Parathyroid adenoma (tissue), 2 donors: ENCODE measurements around the gene PEX5L.

ENCODE experiments used
- H2AFZ ChIP-seq: fragments of 300-600 bp; sonication (generic); one replicate; pipeline ENCODE4 v1.7.0; 2017; ENCODE audit warnings: antibody characterized with exemption, mild to moderate bottlenecking
- H3K27ac ChIP-seq: fragments of 300-600 bp; sonication (generic); one replicate; pipeline ENCODE4 v1.7.0; 2017
- H3K27me3 ChIP-seq: fragments of 300-600 bp; sonication (generic); one replicate; pipeline ENCODE4 v1.7.0; 2017; ENCODE audit warnings: low read length; ENCODE audit not compliant: control insufficient read depth, insufficient read depth
- H3K36me3 ChIP-seq: fragments of 300-600 bp; sonication (generic); one replicate; pipeline ENCODE4 v1.7.0; 2017; ENCODE audit warnings: low read length; ENCODE audit not compliant: control insufficient read depth, insufficient read depth
- H3K4me1 ChIP-seq: fragments of 300-600 bp; sonication (generic); one replicate; pipeline ENCODE4 v1.7.0; 2017; ENCODE audit warnings: control low read depth
- H3K4me2 ChIP-seq: fragments of 300-600 bp; sonication (generic); one replicate; pipeline ENCODE4 v1.7.0; 2017; ENCODE audit warnings: low read length
- H3K4me3 ChIP-seq: fragments of 300-600 bp; sonication (generic); one replicate; pipeline ENCODE4 v1.7.0; 2017; ENCODE audit warnings: low read depth, low read length
- H3K79me2 ChIP-seq: fragments of 300-600 bp; sonication (generic); one replicate; pipeline ENCODE4 v1.7.0; 2017; ENCODE audit warnings: control low read depth
- H3K9ac ChIP-seq: fragments of 300-600 bp; sonication (generic); one replicate; pipeline ENCODE4 v1.7.0; 2017; ENCODE audit warnings: mild to moderate bottlenecking
- H3K9me3 ChIP-seq: fragments of 300-600 bp; sonication (generic); one replicate; pipeline ENCODE4 v1.7.0; 2017; ENCODE audit warnings: low read length; ENCODE audit not compliant: control insufficient read depth
- CTCF ChIP-seq: fragments of 300-600 bp; sonication (generic); IDR thresholded peaks from one replicate; pipeline ENCODE4 v1.7.0; 2017; ENCODE audit warnings: antibody characterized with exemption, mild to moderate bottlenecking
- donor health status: primary hyperparathyroidism.

The PEX5L gene

GRCh38 chr3:180004542-180004941 lies 32.2 kb downstream of the PEX5L start:
- peaks cover 59% of the 10 kb centered on the region for H3K79me2 ChIP-seq
- no peak overlapping the region for H3K27ac ChIP-seq
- no peak overlapping the region for H2AFZ ChIP-seq
- no peaks in the 10 kb centered on the region for H3K27me3 ChIP-seq
- no peaks in the 10 kb centered on the region for H3K36me3 ChIP-seq
- H3K4me1 ChIP-seq, result peaks cover 6% of the 10 kb centered on the region
- no peaks in the 10 kb centered on the region for H3K9me3 ChIP-seq
- no peak for TF ChIP-seq CTCF
- H3K4me3 ChIP-seq, result no peak overlapping the region
- no peak overlapping the region for H3K9ac ChIP-seq
- H3K4me2 ChIP-seq, result no peak overlapping the region

GRCh38 chr3:180002006-180002405 lies 34.7 kb downstream of the PEX5L start:
- H3K9me3 ChIP-seq, result no peaks in the 10 kb centered on the region
- H3K4me1 ChIP-seq, result peaks cover 6% of the 10 kb centered on the region
- H3K79me2 ChIP-seq, result peaks cover 61% of the 10 kb centered on the region
- H3K9ac ChIP-seq, result no peak overlapping the region
- no peak overlapping the region for H3K4me3 ChIP-seq
- TF ChIP-seq CTCF, result no peak
- no peak overlapping the region for H2AFZ ChIP-seq
- no peak overlapping the region for H3K27ac ChIP-seq
- no peak overlapping the region for H3K4me2 ChIP-seq
- H3K27me3 ChIP-seq, result no peaks in the 10 kb centered on the region
- no peaks in the 10 kb centered on the region for H3K36me3 ChIP-seq

- no peak for TF ChIP-seq CTCF
Observed at GRCh38 chr3:180000500-180000899, 36.2 kb downstream of the PEX5L start.

GRCh38 chr3:179995406-179995805 lies 41.3 kb downstream of the PEX5L start:
- H3K9ac ChIP-seq, result no peak overlapping the region

More at GRCh38 chr3:180000500-180000899, 36.2 kb downstream of the PEX5L start:
- H3K27ac ChIP-seq, result no peak overlapping the region
- H3K27me3 ChIP-seq, result no peaks in the 10 kb centered on the region
- H3K4me3 ChIP-seq, result no peak overlapping the region
- H2AFZ ChIP-seq, result no peak overlapping the region
- H3K4me1 ChIP-seq, result peaks cover 11% of the 10 kb centered on the region
- no peaks in the 10 kb centered on the region for H3K9me3 ChIP-seq
- H3K9ac ChIP-seq, result no peak overlapping the region
- no peaks in the 10 kb centered on the region for H3K36me3 ChIP-seq
- peaks cover 67% of the 10 kb centered on the region for H3K79me2 ChIP-seq
- H3K4me2 ChIP-seq, result no peak overlapping the region

More at GRCh38 chr3:179995406-179995805, 41.3 kb downstream of the PEX5L start:
- no peak overlapping the region for H2AFZ ChIP-seq
- no peaks in the 10 kb centered on the region for H3K36me3 ChIP-seq
- H3K4me3 ChIP-seq, result no peak overlapping the region
- no peak overlapping the region for H3K27ac ChIP-seq
- no peak for TF ChIP-seq CTCF
- no peaks in the 10 kb centered on the region for H3K9me3 ChIP-seq
- H3K4me2 ChIP-seq, result no peak overlapping the region
- H3K27me3 ChIP-seq, result no peaks in the 10 kb centered on the region
- peaks cover 18% of the 10 kb centered on the region for H3K4me1 ChIP-seq
- H3K79me2 ChIP-seq, result peaks cover 64% of the 10 kb centered on the region
